Large intestine (tissue), 3 donors: ENCODE results near the gene GRAMD1B. TPM values are rescaled to one million over a fixed set of nuclear protein-coding genes. Genes with fewer than 3 reads are reported as not detected.

Experiments used
- DNase-seq, 2 donors: peaks; one replicate each; pipeline versions ENCODE4 v3.0.0 to v3.0.0-alpha.2; 2013
- H3K27ac ChIP-seq: one replicate; pipeline ENCODE4 v1.5.1; 2013; ENCODE audit warnings: low read length
- H3K27me3 ChIP-seq: 2 replicates; pipeline ENCODE4 v1.6.1; 2013; ENCODE audit warnings: low read length; ENCODE audit not compliant: control insufficient read depth, insufficient read depth
- H3K36me3 ChIP-seq: 2 replicates; pipeline ENCODE4 v1.6.1; 2013; ENCODE audit warnings: low read length; ENCODE audit not compliant: control insufficient read depth, insufficient read depth
- H3K4me1 ChIP-seq: one replicate; pipeline ENCODE4 v1.6.1; 2013; ENCODE audit warnings: low read length; ENCODE audit not compliant: control insufficient read depth, insufficient read depth
- H3K4me3 ChIP-seq: one replicate; pipeline ENCODE4 v1.5.1; 2013; ENCODE audit warnings: low read length
- H3K9me3 ChIP-seq: one replicate; pipeline ENCODE4 v1.6.1; 2013; ENCODE audit warnings: mild to moderate bottlenecking, low read depth, low read length, moderate library complexity; ENCODE audit not compliant: control insufficient read depth
- WGBS: methylation state at CpG from one replicate; pipeline ENCODE4 v1.1.5; 2013; ENCODE audit warnings: low lambda C conversion rate; ENCODE audit not compliant: insufficient coverage; 5-methylcytosine and 5-hydroxymethylcytosine counted together
- polyA plus RNA-seq: library from polyadenylated mRNA; unstranded; fragments of 120-200 nt; gene quantifications from one replicate; pipeline ENCODE4 v1.2.1, GENCODE V29; 2013

GRAMD1B gene
- polyA plus RNA-seq, 1 donor = 51.5 TPM

- DNase-seq = no peak
- no peaks in the 10 kb centered on the region for H3K27me3 ChIP-seq
- H3K27ac ChIP-seq = no peak overlapping the region
- H3K4me1 ChIP-seq = no peaks in the 10 kb centered on the region
- no peak overlapping the region for H3K4me3 ChIP-seq
- no CpG with 5 or more reads among the region's 4 CpGs for WGBS
- no peaks in the 10 kb centered on the region for H3K9me3 ChIP-seq
- peaks cover 12% of the 10 kb centered on the region for H3K36me3 ChIP-seq
Measured at GRCh38 chr11:123532131-123532530, 102.1 kb downstream of the GRAMD1B start.

GRCh38 chr11:123535401-123535800 lies 105.3 kb downstream of the GRAMD1B start:
- Histone ChIP-seq H3K4me3 (no peak overlapping the region), H3K4me1 (no peaks in the 10 kb centered on the region), H3K27ac (no peak overlapping the region), H3K9me3 (no peaks in the 10 kb centered on the region), H3K27me3 (no peaks in the 10 kb centered on the region), H3K36me3 (peaks cover 4% of the 10 kb centered on the region)
- WGBS = no CpG with 5 or more reads among the region's 4 CpGs
- DNase-seq = no peak

GRCh38 chr11:123536690-123537437 lies 106.8 kb downstream of the GRAMD1B start:
- Histone ChIP-seq H3K27ac (no peak overlapping the region), H3K4me3 (no peak overlapping the region), H3K9me3 (no peaks in the 10 kb centered on the region), H3K27me3 (no peaks in the 10 kb centered on the region), H3K36me3 (peaks cover 4% of the 10 kb centered on the region), H3K4me1 (no peaks in the 10 kb centered on the region)
- no peak for DNase-seq
- no CpG with 5 or more reads among the region's 2 CpGs for WGBS

- Histone ChIP-seq H3K9me3 (no peaks in the 10 kb centered on the region), H3K27me3 (no peaks in the 10 kb centered on the region), H3K27ac (no peak overlapping the region), H3K4me1 (no peaks in the 10 kb centered on the region), H3K4me3 (no peak overlapping the region), H3K36me3 (peaks cover 4% of the 10 kb centered on the region)
- WGBS = 100% methylated on average over 1 of the region's 4 CpGs
- DNase-seq = no peak
Measured at GRCh38 chr11:123537726-123538125, 107.7 kb downstream of the GRAMD1B start.

GRCh38 chr11:123543797-123544196 lies 113.7 kb downstream of the GRAMD1B start:
- Histone ChIP-seq H3K36me3 (peaks cover 17% of the 10 kb centered on the region), H3K27ac (no peak overlapping the region), H3K9me3 (no peaks in the 10 kb centered on the region), H3K27me3 (no peaks in the 10 kb centered on the region), H3K4me3 (no peak overlapping the region), H3K4me1 (no peaks in the 10 kb centered on the region)
- DNase-seq = no peak
- no CpG with 5 or more reads among the region's 4 CpGs for WGBS

- Histone ChIP-seq H3K27me3 (no peaks in the 10 kb centered on the region), H3K36me3 (peaks cover 17% of the 10 kb centered on the region), H3K4me3 (no peak overlapping the region), H3K9me3 (no peaks in the 10 kb centered on the region), H3K27ac (no peak overlapping the region), H3K4me1 (no peaks in the 10 kb centered on the region)
- no CpG with 5 or more reads among the region's 16 CpGs for WGBS
- DNase-seq = no peak
Measured at GRCh38 chr11:123544631-123545375, 114.7 kb downstream of the GRAMD1B start.

- H3K36me3 ChIP-seq = peaks cover 17% of the 10 kb centered on the region
- H3K27ac ChIP-seq = no peak overlapping the region
- no peaks in the 10 kb centered on the region for H3K27me3 ChIP-seq
- H3K4me1 ChIP-seq = no peaks in the 10 kb centered on the region
- no CpG with 5 or more reads among the region's 4 CpGs for WGBS
- no peak for DNase-seq
- no peaks in the 10 kb centered on the region for H3K9me3 ChIP-seq
- no peak overlapping the region for H3K4me3 ChIP-seq
Measured at GRCh38 chr11:123545726-123546270, 115.7 kb downstream of the GRAMD1B start.

GRCh38 chr11:123546515-123546914 lies 116.4 kb downstream of the GRAMD1B start:
- Histone ChIP-seq H3K4me1 (no peaks in the 10 kb centered on the region), H3K9me3 (no peaks in the 10 kb centered on the region), H3K4me3 (no peak overlapping the region), H3K36me3 (peaks cover 17% of the 10 kb centered on the region), H3K27me3 (no peaks in the 10 kb centered on the region), H3K27ac (no peak overlapping the region)
- DNase-seq = no peak
- no CpG with 5 or more reads among the region's 2 CpGs for WGBS

GRCh38 chr11:123547180-123547579 lies 117.1 kb downstream of the GRAMD1B start:
- peaks cover 15% of the 10 kb centered on the region for H3K36me3 ChIP-seq
- H3K27ac ChIP-seq = no peak overlapping the region
- no peaks in the 10 kb centered on the region for H3K27me3 ChIP-seq
- no peaks in the 10 kb centered on the region for H3K9me3 ChIP-seq
- no peak overlapping the region for H3K4me3 ChIP-seq
- DNase-seq = no peak
- no peaks in the 10 kb centered on the region for H3K4me1 ChIP-seq

GRCh38 chr11:123548774-123549173 lies 118.7 kb downstream of the GRAMD1B start:
- no peak for DNase-seq
- no peak overlapping the region for H3K27ac ChIP-seq
- H3K36me3 ChIP-seq = peaks cover 8% of the 10 kb centered on the region
- WGBS = no CpG with 5 or more reads among the region's 4 CpGs
- no peaks in the 10 kb centered on the region for H3K27me3 ChIP-seq
- no peak overlapping the region for H3K4me3 ChIP-seq
- no peaks in the 10 kb centered on the region for H3K9me3 ChIP-seq
- H3K4me1 ChIP-seq = no peaks in the 10 kb centered on the region
